Nephron (organoid): ENCODE measurements around the gene ALOXE3.

Experiments
- H3K27ac Mint-ChIP-seq, 3 experiments: 2 replicates each; pipeline ENCODE4 v1.8.0; 2020; ENCODE audit warnings: mixed read lengths in 3 of 3, mild to moderate bottlenecking in 2 of 3, moderate library complexity in 1 of 3
- H3K27me3 Mint-ChIP-seq: 2 replicates; pipeline ENCODE4 v1.8.0; 2021; ENCODE audit warnings: low read depth, mild to moderate bottlenecking, moderate library complexity, mixed read lengths
- H3K36me3 Mint-ChIP-seq: 2 replicates; pipeline ENCODE4 v1.8.0; 2020; ENCODE audit warnings: low read depth, mixed read lengths
- H3K4me1 Mint-ChIP-seq: 2 replicates; pipeline ENCODE4 v1.8.0; 2020; ENCODE audit warnings: mixed read lengths
- H3K4me3 Mint-ChIP-seq, 3 experiments: 2 replicates each; pipeline ENCODE4 v1.8.0; 2020; ENCODE audit warnings: mild to moderate bottlenecking in 3 of 3, mixed read lengths in 3 of 3, moderate library complexity in 2 of 3
- H3K9me3 Mint-ChIP-seq: 2 replicates; pipeline ENCODE4 v1.8.0; 2020; ENCODE audit warnings: mixed read lengths
- CTCF ChIP-seq, 3 experiments: fragments of 200-600 bp; sonication (generic); IDR thresholded peaks; one replicate each; pipeline ENCODE4 v1.5.0; 2021; ENCODE audit warnings: antibody characterized with exemption in 3 of 3; ENCODE audit not compliant: unreplicated experiment in 3 of 3

The ALOXE3 gene

GRCh38 chr17:8072341-8072728 lies 46.0 kb downstream of the ALOXE3 start:
- Mint-ChIP-seq H3K27me3 (peaks cover 100% of the 10 kb centered on the region), H3K36me3 (no peaks in the 10 kb centered on the region), H3K9me3 (no peaks in the 10 kb centered on the region), H3K4me1 (peaks cover 24% of the 10 kb centered on the region), H3K27ac (no peak overlapping the region), H3K4me3 (peak overlapping the region; percentile 61 to 63 (median 63))
- no peak for TF ChIP-seq CTCF (IDR thresholded peaks at IDR 0.05; ENCODE audit: unreplicated experiment in 3 of 3)

DNA sequence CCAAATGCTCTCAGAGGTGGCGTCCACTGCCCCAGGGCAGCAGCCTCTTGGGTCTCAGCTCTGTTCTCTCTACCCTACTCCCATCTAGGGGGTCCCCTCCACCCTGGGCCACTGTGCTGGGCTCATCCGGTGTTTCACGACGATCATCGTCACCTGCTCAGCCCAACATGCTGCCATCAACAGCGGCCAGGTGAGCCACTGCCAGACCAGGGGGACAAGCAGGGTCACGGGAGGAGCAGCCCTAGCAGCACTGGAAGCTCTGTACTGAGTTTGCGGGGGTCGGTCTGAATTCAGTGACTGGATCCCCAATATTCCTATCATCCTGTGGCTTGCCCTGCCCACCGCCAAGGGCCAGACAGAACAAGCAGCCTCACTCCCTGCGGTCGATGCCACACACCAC lies 46.8 kb downstream of the ALOXE3 start:
- H3K4me1 Mint-ChIP-seq, result peaks cover 24% of the 10 kb centered on the region
- H3K4me3 Mint-ChIP-seq, result no peak overlapping the region

GRCh38 chr17:8069587-8069860 lies 48.8 kb downstream of the ALOXE3 start:
- TF ChIP-seq CTCF (IDR thresholded peaks at IDR 0.05; ENCODE audit: unreplicated experiment in 3 of 3), result no peak
- Mint-ChIP-seq H3K4me1 (peaks cover 21% of the 10 kb centered on the region), H3K4me3 (no peak overlapping the region), H3K27ac (no peak overlapping the region), H3K9me3 (no peaks in the 10 kb centered on the region), H3K27me3 (peaks cover 100% of the 10 kb centered on the region), H3K36me3 (no peaks in the 10 kb centered on the region)

More for the DNA sequence above, 46.8 kb downstream of the ALOXE3 start:
- TF ChIP-seq CTCF (IDR thresholded peaks at IDR 0.05; ENCODE audit: unreplicated experiment in 3 of 3), result no peak
- Mint-ChIP-seq H3K27me3 (peaks cover 100% of the 10 kb centered on the region), H3K36me3 (no peaks in the 10 kb centered on the region), H3K27ac (no peak overlapping the region), H3K9me3 (no peaks in the 10 kb centered on the region)

GRCh38 chr17:8068736-8069586 lies 49.4 kb downstream of the ALOXE3 start:
- Mint-ChIP-seq H3K36me3 (no peaks in the 10 kb centered on the region), H3K27ac (no peak overlapping the region), H3K27me3 (peaks cover 99% of the 10 kb centered on the region), H3K9me3 (no peaks in the 10 kb centered on the region), H3K4me1 (peaks cover 15% of the 10 kb centered on the region), H3K4me3 (no peak overlapping the region)
- TF ChIP-seq CTCF (IDR thresholded peaks at IDR 0.05; ENCODE audit: unreplicated experiment in 3 of 3), result no peak

DNA sequence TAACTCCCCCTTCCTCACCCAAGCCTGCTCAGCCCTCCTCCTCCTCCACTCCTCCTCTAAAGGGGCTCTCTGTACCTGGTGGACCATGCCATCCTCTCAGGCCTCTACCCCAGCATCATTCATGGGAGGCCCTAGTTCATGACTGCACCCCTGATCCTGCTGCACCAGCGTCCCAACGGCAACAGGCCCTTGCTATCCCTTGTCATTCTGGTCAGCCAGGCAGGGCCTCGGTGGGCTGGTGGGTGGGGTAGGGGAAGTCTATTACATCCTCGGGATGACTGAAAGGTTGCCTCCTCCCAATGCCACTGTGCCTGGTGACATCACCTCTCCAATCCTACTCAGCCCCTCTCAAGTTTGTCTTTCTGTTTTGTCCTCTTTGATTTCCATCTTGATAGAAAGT lies 50.5 kb downstream of the ALOXE3 start:
- no peak overlapping the region for H3K27ac Mint-ChIP-seq
- H3K27me3 Mint-ChIP-seq, result peaks cover 98% of the 10 kb centered on the region
- H3K9me3 Mint-ChIP-seq, result no peaks in the 10 kb centered on the region
- H3K4me1 Mint-ChIP-seq, result peaks cover 11% of the 10 kb centered on the region
- no peak overlapping the region for H3K4me3 Mint-ChIP-seq
- TF ChIP-seq CTCF (IDR thresholded peaks at IDR 0.05; ENCODE audit: unreplicated experiment in 3 of 3), result no peak
- H3K36me3 Mint-ChIP-seq, result no peaks in the 10 kb centered on the region
